Endothelial cell of umbilical vein (primary cell): ENCODE data around the gene LRP1B. TPM values are rescaled to one million over a fixed set of nuclear protein-coding genes. Genes with fewer than 3 reads are reported as not detected.

Experiments
- BruUV-seq: library from RNA; stranded (reverse); fragments of 400-500 nt; replicated peaks from 2 replicates; lab custom pipeline; 2021; lab: Mats Ljungman, UMichigan
- CTCF ChIA-PET: fragments of 300-600, 350-600 bp; sonication (Branson Sonifier 250); formaldehyde crosslinking; loops from one replicate; lab custom pipeline; 2021; ENCODE audit warnings: antibody characterized with exemption, inconsistent platforms; lab: Charles Lee
- POLR2A ChIA-PET: fragments of 300-600, 350-600 bp; sonication (Branson Sonifier 250); formaldehyde crosslinking; loops from one replicate; lab custom pipeline; 2021; ENCODE audit warnings: antibody characterized with exemption, inconsistent platforms; lab: Charles Lee
- DNase-seq: peaks from one replicate; pipeline ENCODE4 v3.0.0-alpha.2; 2011; ENCODE audit warnings: low read depth, low spot score
- FAIRE-seq: peaks from 2 replicates; lab custom pipeline; 2011; peaks lifted over from hg19 to GRCh38; lab: Jason Lieb, UNC
- H2AFZ ChIP-seq: 2 replicates; pipeline ENCODE4 v1.6.0; 2012; ENCODE audit warnings: low read depth, low read length, control low read depth, inconsistent platforms
- H3K27ac ChIP-seq: 2 replicates; pipeline ENCODE4 v1.5.1; 2011; ENCODE audit warnings: low read depth, mild to moderate bottlenecking, control low read depth, low read length, moderate library complexity; ENCODE audit not compliant: insufficient read depth
- H3K27me3 ChIP-seq, 2 experiments: 2 replicates each; pipeline versions ENCODE4 v1.6.0 to v1.6.1; 2011; ENCODE audit warnings: low read length in 2 of 2, mixed read lengths in 1 of 2; ENCODE audit not compliant: control insufficient read depth in 2 of 2, insufficient read depth in 2 of 2
- H3K36me3 ChIP-seq, 2 experiments: 2 replicates in 1 of 2; 3 replicates in 1 of 2; pipeline ENCODE4 v1.5.1; 2011; ENCODE audit warnings: low read length in 2 of 2, mild to moderate bottlenecking in 1 of 2, moderate library complexity in 1 of 2; ENCODE audit not compliant: control insufficient read depth in 2 of 2, insufficient read depth in 2 of 2; ENCODE audit errors: extremely low read depth in 1 of 2
- H3K4me1 ChIP-seq: 3 replicates; pipeline ENCODE4 v1.5.1; 2011; ENCODE audit warnings: mild to moderate bottlenecking, low read length; ENCODE audit not compliant: control insufficient read depth, insufficient read depth; ENCODE audit errors: extremely low read depth
- H3K4me2 ChIP-seq: 2 replicates; pipeline ENCODE4 v1.6.1; 2011; ENCODE audit warnings: low read length, control low read depth, mixed read lengths; ENCODE audit not compliant: insufficient read depth
- H3K4me3 ChIP-seq, 3 experiments: fragments of 200-600 bp in 1 of 3; sonication (generic), shearing (Covaris generic) in 1 of 3; replicated peaks in 1 of 3; 2 replicates each; pipeline ENCODE4 v1.5.1; 2011 to 2016; ENCODE audit warnings: control low read depth in 3 of 3, low read length in 3 of 3, mild to moderate bottlenecking in 2 of 3, inconsistent platforms in 1 of 3, low read depth in 1 of 3, moderate library complexity in 1 of 3; ENCODE audit not compliant: insufficient read depth in 1 of 3
- H3K79me2 ChIP-seq: 2 replicates; pipeline ENCODE4 v1.6.0; 2012; ENCODE audit warnings: low read length, inconsistent platforms; ENCODE audit not compliant: control insufficient read depth, insufficient read depth
- H3K9ac ChIP-seq: replicated peaks from 2 replicates; pipeline ENCODE3; 2011; ENCODE audit warnings: low read length, control low read depth; ENCODE audit not compliant: insufficient read depth; ENCODE audit errors: extremely low read depth
- H3K9me1 ChIP-seq: replicated peaks from 3 replicates; pipeline ENCODE4 v1.6.0; 2011; ENCODE audit warnings: mild to moderate bottlenecking, low read length; ENCODE audit not compliant: control insufficient read depth, insufficient read depth; ENCODE audit errors: extremely low read depth
- H3K9me3 ChIP-seq: replicated peaks from 2 replicates; pipeline ENCODE4 v1.5.1; 2012; ENCODE audit warnings: low read length, inconsistent platforms; ENCODE audit not compliant: control insufficient read depth, insufficient read depth
- H4K20me1 ChIP-seq: replicated peaks from 2 replicates; pipeline ENCODE3; 2011; ENCODE audit warnings: mild to moderate bottlenecking, low read length; ENCODE audit not compliant: control insufficient read depth, insufficient read depth; ENCODE audit errors: extremely low read depth
- EZH2 ChIP-seq: IDR thresholded peaks from 2 replicates; pipeline ENCODE4 v1.6.1; 2012; ENCODE audit warnings: borderline replicate concordance, low read depth, mild to moderate bottlenecking, moderate library complexity, low read length, inconsistent platforms; ENCODE audit not compliant: severe bottlenecking
- FOS ChIP-seq: IDR thresholded peaks from 2 replicates; pipeline ENCODE4 v1.6.1; 2011; ENCODE audit warnings: mild to moderate bottlenecking, low read length, moderate library complexity, borderline replicate concordance; ENCODE audit not compliant: insufficient read depth
- GATA2 ChIP-seq: IDR thresholded peaks from 2 replicates; pipeline ENCODE4 v1.7.0; 2011; ENCODE audit warnings: low read depth, mild to moderate bottlenecking, moderate library complexity, mixed read lengths, low read length; ENCODE audit not compliant: insufficient read length, insufficient read depth
- JUN ChIP-seq: IDR thresholded peaks from 2 replicates; pipeline ENCODE4 v1.6.1; 2011; ENCODE audit warnings: borderline replicate concordance, low read depth; ENCODE audit not compliant: insufficient read length, insufficient read depth
- MAX ChIP-seq: IDR thresholded peaks from 2 replicates; pipeline ENCODE4 v1.6.1; 2011; ENCODE audit not compliant: insufficient read depth, insufficient read length
- MYC ChIP-seq: IDR thresholded peaks from one replicate; pipeline ENCODE4 v1.6.1; 2011; ENCODE audit warnings: mild to moderate bottlenecking, low read depth, low read length
- POLR2A ChIP-seq: IDR thresholded peaks from 2 replicates; pipeline ENCODE4 v1.6.1; 2012; ENCODE audit warnings: low read depth, mild to moderate bottlenecking, control low read depth, low read length
- POLR2AphosphoS5 ChIP-seq: IDR thresholded peaks from 2 replicates; pipeline ENCODE4 v1.6.1; 2012; ENCODE audit warnings: low read depth, mild to moderate bottlenecking, control low read depth, low read length, moderate library complexity; ENCODE audit not compliant: insufficient read depth
- dilution Hi-C: fragments of 300-500 bp; cut with MboI; formaldehyde crosslinking; loops from one replicate; pipeline ENCODE4 v1.15.0; 2019; ENCODE audit warnings: low sequenced_read_pairs; ENCODE audit not compliant: extremely low pct_ligation_motif_present
- intact Hi-C: fragments of 100-400 bp; cut with micrococcal nuclease; formaldehyde crosslinking; loops from one replicate; pipeline ENCODE4 v1.10.0; 2022
- polyA plus RNA-seq, 4 experiments: library from polyadenylated mRNA; depleted of rRNA in 3 of 4; stranded (reverse) in 3 of 4; unstranded in 1 of 4; fragments of >200 nt; gene quantifications; 2 replicates each; pipeline versions ENCODE4 v1.2.1 to v1.2.3, GENCODE V29; 2011 to 2012; ENCODE audit warnings: missing spikeins in 1 of 4
- total RNA-seq: library from RNA; stranded (reverse); gene quantifications from 2 replicates; pipeline ENCODE4 v1.2.3, GENCODE V29; 2021
- TF ChIP-seq, protein P1 (sequence below), 2 donors: IDR thresholded peaks; 1 replicate in 1 of 2; 2 replicates in 1 of 2; pipeline ENCODE4 v1.5.1; 2011; ENCODE audit warnings: low read length in 2 of 2, mild to moderate bottlenecking in 2 of 2, moderate library complexity in 2 of 2, control low read depth in 1 of 2, inconsistent platforms in 1 of 2, low read depth in 1 of 2; ENCODE audit not compliant: insufficient read depth in 1 of 2; ENCODE audit errors: extremely low read depth in 1 of 2

The LRP1B gene
- total and polyA plus RNA-seq, 2 donors (not counting 3 experiments of a cell fraction or from before 2014, with no cell fraction given): 0.03 to 0.07 TPM

- H4K20me1 ChIP-seq: no peaks in the 10 kb centered on the region
- H3K36me3 ChIP-seq: no peaks in the 10 kb centered on the region
- CTCF ChIA-PET: no interaction called here
- dilution Hi-C loops: no loop called here
- H3K9ac ChIP-seq: no peak overlapping the region
- H3K4me3 ChIP-seq: no peak overlapping the region
- H2AFZ ChIP-seq: no peak overlapping the region
- DNase-seq (no peak), FAIRE-seq (no peak)
- H3K27me3 ChIP-seq: no peaks in the 10 kb centered on the region
- no peaks in the 10 kb centered on the region for H3K4me1 ChIP-seq
- no peak overlapping the region for H3K27ac ChIP-seq
- no peaks in the 10 kb centered on the region for H3K9me1 ChIP-seq
- no peaks in the 10 kb centered on the region for H3K79me2 ChIP-seq
- no peak for TF ChIP-seq EZH2
- TF ChIP-seq, protein P1, sequence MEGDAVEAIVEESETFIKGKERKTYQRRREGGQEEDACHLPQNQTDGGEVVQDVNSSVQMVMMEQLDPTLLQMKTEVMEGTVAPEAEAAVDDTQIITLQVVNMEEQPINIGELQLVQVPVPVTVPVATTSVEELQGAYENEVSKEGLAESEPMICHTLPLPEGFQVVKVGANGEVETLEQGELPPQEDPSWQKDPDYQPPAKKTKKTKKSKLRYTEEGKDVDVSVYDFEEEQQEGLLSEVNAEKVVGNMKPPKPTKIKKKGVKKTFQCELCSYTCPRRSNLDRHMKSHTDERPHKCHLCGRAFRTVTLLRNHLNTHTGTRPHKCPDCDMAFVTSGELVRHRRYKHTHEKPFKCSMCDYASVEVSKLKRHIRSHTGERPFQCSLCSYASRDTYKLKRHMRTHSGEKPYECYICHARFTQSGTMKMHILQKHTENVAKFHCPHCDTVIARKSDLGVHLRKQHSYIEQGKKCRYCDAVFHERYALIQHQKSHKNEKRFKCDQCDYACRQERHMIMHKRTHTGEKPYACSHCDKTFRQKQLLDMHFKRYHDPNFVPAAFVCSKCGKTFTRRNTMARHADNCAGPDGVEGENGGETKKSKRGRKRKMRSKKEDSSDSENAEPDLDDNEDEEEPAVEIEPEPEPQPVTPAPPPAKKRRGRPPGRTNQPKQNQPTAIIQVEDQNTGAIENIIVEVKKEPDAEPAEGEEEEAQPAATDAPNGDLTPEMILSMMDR (IDR thresholded peaks at IDR 0.05; ENCODE audit: extremely low read depth in 1 of 2, insufficient read depth in 1 of 2, low read depth in 1 of 2, low read length in 2 of 2): no peak
- TF ChIP-seq GATA2: no peak
- no peak for TF ChIP-seq MYC
- no peak for TF ChIP-seq MAX
- TF ChIP-seq POLR2AphosphoS5: no peak
- no peak for TF ChIP-seq JUN
- no peak for TF ChIP-seq POLR2A
- TF ChIP-seq FOS: no peak
- intact Hi-C loops: no loop called here
- no peaks in the 10 kb centered on the region for H3K9me3 ChIP-seq
- POLR2A ChIA-PET: no interaction called here
- no TSS peak for BruUV-seq
- no peak overlapping the region for H3K4me2 ChIP-seq
These were observed 1214.4 kb downstream of the LRP1B start for GRCh38 chr2:140916410-140916809.
